ENCODE measurements around the gene TTLL11.
A peak's percentile ranks its signal among the peaks of the same experiment; 100 is the strongest.
"Not testable (repeated sequence)": the region's sequence is repeated elsewhere in the genome, so short reads cannot be mapped to it uniquely, and the experiment has no call there.

TTLL11 gene

GRCh38 chr9:122121391-122121790 is 28.3 kb upstream of the TTLL11 start:
- H3K9me3 ChIP-seq (ENCODE audit: control extremely low read depth in 1 of 5, control insufficient read depth in 4 of 5, insufficient read depth in 2 of 5, low read depth in 1 of 5, low read length in 4 of 5), result peaks cover 0 to 3% (median 0%) of the 10 kb centered on the region in 5 experiments
- H3K27me3 ChIP-seq (replicated peaks in 2 of 5; ENCODE audit: control insufficient read depth in 4 of 5, insufficient read depth in 5 of 5, low read length in 4 of 5), result peaks cover 0 to 12% (median 6%) of the 10 kb centered on the region in 5 experiments
- no peak overlapping the region for H3K4me3 ChIP-seq (ENCODE audit: control insufficient read depth in 1 of 7, extremely low read depth in 1 of 7, insufficient read depth in 4 of 7, low read depth in 2 of 7, low read length in 6 of 7)
- DNase-seq, result no peak
- no peaks in the 10 kb centered on the region for H3K36me3 ChIP-seq (ENCODE audit: control insufficient read depth in 4 of 4, insufficient read depth in 4 of 4, low read length in 3 of 4)
- peaks cover 0 to 14% (median 8%) of the 10 kb centered on the region in 4 experiments for H3K4me1 ChIP-seq (ENCODE audit: control extremely low read depth in 1 of 4, control insufficient read depth in 4 of 4, insufficient read depth in 4 of 4, low read length in 3 of 4)
- CTCF ChIA-PET, result interaction anchor here (0.7 to 13.7 kb wide), 12 partner anchors 11 to 694 kb away, joined by 3 to 277 read pairs (median 13); partner anchors contain the start of genes MRRF, RBM18 and TTLL11
- no peak overlapping the region for H3K27ac ChIP-seq (ENCODE audit: insufficient read depth in 1 of 2, low read depth in 1 of 2, low read length in 2 of 2, poor library complexity in 1 of 2, severe bottlenecking in 2 of 2)
- POLR2A ChIA-PET, result no interaction called here
- 90% methylated on average over 9 of the region's 10 CpGs for WGBS (ENCODE audit: insufficient coverage)

GRCh38 chr9:122120316-122121071 is 27.4 kb upstream of the TTLL11 start:
- CTCF ChIA-PET, result interaction anchor here (1.1 to 13.7 kb wide), 7 partner anchors 11 to 230 kb away, joined by 3 to 277 read pairs (median 21); partner anchors contain the start of genes MORN5, MRRF, NDUFA8 and RBM18
- WGBS (ENCODE audit: insufficient coverage), result 92% methylated on average over 7 of the region's 10 CpGs
- H3K4me1 ChIP-seq (ENCODE audit: control extremely low read depth in 1 of 4, control insufficient read depth in 4 of 4, insufficient read depth in 4 of 4, low read length in 3 of 4), result peaks cover 0 to 6% (median 5%) of the 10 kb centered on the region in 4 experiments

GRCh38 chr9:122119721-122120120 is 26.6 kb upstream of the TTLL11 start:
- Histone ChIP-seq H3K27me3 (replicated peaks in 2 of 5; ENCODE audit: control insufficient read depth in 4 of 5, insufficient read depth in 5 of 5, low read length in 4 of 5) (peaks cover 0 to 3% (median 0%) of the 10 kb centered on the region in 5 experiments), H3K9me3 (ENCODE audit: control extremely low read depth in 1 of 5, control insufficient read depth in 4 of 5, insufficient read depth in 2 of 5, low read depth in 1 of 5, low read length in 4 of 5) (peaks cover 0 to 3% (median 0%) of the 10 kb centered on the region in 5 experiments), H3K4me1 (ENCODE audit: control extremely low read depth in 1 of 4, control insufficient read depth in 4 of 4, insufficient read depth in 4 of 4, low read length in 3 of 4) (peaks cover 0 to 5% (median 4%) of the 10 kb centered on the region in 4 experiments), H3K36me3 (ENCODE audit: control insufficient read depth in 4 of 4, insufficient read depth in 4 of 4, low read length in 3 of 4) (no peaks in the 10 kb centered on the region), H3K4me3 (ENCODE audit: control insufficient read depth in 1 of 7, extremely low read depth in 1 of 7, insufficient read depth in 4 of 7, low read depth in 2 of 7, low read length in 6 of 7) (no peak overlapping the region), H3K27ac (ENCODE audit: insufficient read depth in 1 of 2, low read depth in 1 of 2, low read length in 2 of 2, poor library complexity in 1 of 2, severe bottlenecking in 2 of 2) (no peak overlapping the region)
- POLR2A ChIA-PET, result interaction anchor here (0.6 kb wide), 1 partner anchor 1230 kb away, joined by 3 read pairs; no protein-coding TSS in a partner anchor
- CTCF ChIA-PET, result interaction anchor here (1.1 to 13.7 kb wide), 7 partner anchors 10 to 231 kb away, joined by 3 to 277 read pairs (median 21); partner anchors contain the start of genes MORN5, MRRF, NDUFA8 and RBM18
- WGBS (ENCODE audit: insufficient coverage), result 98% methylated on average over 4 of the region's 5 CpGs
- DNase-seq, result no peak

More at GRCh38 chr9:122120316-122121071, 27.4 kb upstream of the TTLL11 start:
- Histone ChIP-seq H3K4me3 (ENCODE audit: control insufficient read depth in 1 of 7, extremely low read depth in 1 of 7, insufficient read depth in 4 of 7, low read depth in 2 of 7, low read length in 6 of 7) (no peak overlapping the region), H3K27ac (ENCODE audit: insufficient read depth in 1 of 2, low read depth in 1 of 2, low read length in 2 of 2, poor library complexity in 1 of 2, severe bottlenecking in 2 of 2) (no peak overlapping the region), H3K36me3 (ENCODE audit: control insufficient read depth in 4 of 4, insufficient read depth in 4 of 4, low read length in 3 of 4) (no peaks in the 10 kb centered on the region), H3K27me3 (replicated peaks in 2 of 5; ENCODE audit: control insufficient read depth in 4 of 5, insufficient read depth in 5 of 5, low read length in 4 of 5) (peaks cover 0 to 3% (median under 1%) of the 10 kb centered on the region in 5 experiments), H3K9me3 (ENCODE audit: control extremely low read depth in 1 of 5, control insufficient read depth in 4 of 5, insufficient read depth in 2 of 5, low read depth in 1 of 5, low read length in 4 of 5) (peaks cover 0 to 3% (median 0%) of the 10 kb centered on the region in 5 experiments)
- POLR2A ChIA-PET, result interaction anchor here (0.6 kb wide), 1 partner anchor 1231 kb away, joined by 3 read pairs; no protein-coding TSS in a partner anchor
- no peak for DNase-seq

GRCh38 chr9:122119166-122119521 is 26.0 kb upstream of the TTLL11 start:
- ChIA-PET POLR2A (interaction anchor here (0.6 kb wide), 2 partner anchors 306 to 660 kb away, joined by 3 read pairs; no protein-coding TSS in a partner anchor), CTCF (interaction anchor here (1.8 to 13.7 kb wide), 6 partner anchors 9 to 232 kb away, joined by 4 to 277 read pairs (median 48); partner anchors contain the start of genes MORN5, NDUFA8 and TTLL11)
- Histone ChIP-seq H3K36me3 (ENCODE audit: control insufficient read depth in 4 of 4, insufficient read depth in 4 of 4, low read length in 3 of 4) (no peaks in the 10 kb centered on the region), H3K27ac (ENCODE audit: insufficient read depth in 1 of 2, low read depth in 1 of 2, low read length in 2 of 2, poor library complexity in 1 of 2, severe bottlenecking in 2 of 2) (no peak overlapping the region), H3K9me3 (ENCODE audit: control extremely low read depth in 1 of 5, control insufficient read depth in 4 of 5, insufficient read depth in 2 of 5, low read depth in 1 of 5, low read length in 4 of 5) (peaks cover 0 to 3% (median 0%) of the 10 kb centered on the region in 5 experiments), H3K4me1 (ENCODE audit: control extremely low read depth in 1 of 4, control insufficient read depth in 4 of 4, insufficient read depth in 4 of 4, low read length in 3 of 4) (peaks cover 0 to 5% (median 4%) of the 10 kb centered on the region in 4 experiments), H3K27me3 (replicated peaks in 2 of 5; ENCODE audit: control insufficient read depth in 4 of 5, insufficient read depth in 5 of 5, low read length in 4 of 5) (peaks cover 0 to 3% (median 0%) of the 10 kb centered on the region in 5 experiments), H3K4me3 (ENCODE audit: control insufficient read depth in 1 of 7, extremely low read depth in 1 of 7, insufficient read depth in 4 of 7, low read depth in 2 of 7, low read length in 6 of 7) (no peak overlapping the region)
- no peak for DNase-seq
- 98% methylated on average over 8 of the region's 13 CpGs for WGBS (ENCODE audit: insufficient coverage)

GRCh38 chr9:122118343-122119165 is 25.4 kb upstream of the TTLL11 start:
- ChIA-PET POLR2A (interaction anchor here (0.6 kb wide), 2 partner anchors 307 to 660 kb away, joined by 3 read pairs; no protein-coding TSS in a partner anchor), CTCF (interaction anchor here (1.8 to 13.7 kb wide), 4 partner anchors 17 to 232 kb away, joined by 4 to 277 read pairs (median 123); partner anchors contain the start of gene TTLL11)
- no peak overlapping the region for H3K27ac ChIP-seq (ENCODE audit: insufficient read depth in 1 of 2, low read depth in 1 of 2, low read length in 2 of 2, poor library complexity in 1 of 2, severe bottlenecking in 2 of 2)
- peaks cover 0 to 3% (median 0%) of the 10 kb centered on the region in 5 experiments for H3K27me3 ChIP-seq (replicated peaks in 2 of 5; ENCODE audit: control insufficient read depth in 4 of 5, insufficient read depth in 5 of 5, low read length in 4 of 5)
- no peak overlapping the region for H3K4me3 ChIP-seq (ENCODE audit: control insufficient read depth in 1 of 7, extremely low read depth in 1 of 7, insufficient read depth in 4 of 7, low read depth in 2 of 7, low read length in 6 of 7)
- no peaks in the 10 kb centered on the region for H3K36me3 ChIP-seq (ENCODE audit: control insufficient read depth in 4 of 4, insufficient read depth in 4 of 4, low read length in 3 of 4)
- DNase-seq, result no peak
- H3K4me1 ChIP-seq (ENCODE audit: control extremely low read depth in 1 of 4, control insufficient read depth in 4 of 4, insufficient read depth in 4 of 4, low read length in 3 of 4), result peaks cover 0 to 5% (median 4%) of the 10 kb centered on the region in 4 experiments
- H3K9me3 ChIP-seq (ENCODE audit: control extremely low read depth in 1 of 5, control insufficient read depth in 4 of 5, insufficient read depth in 2 of 5, low read depth in 1 of 5, low read length in 4 of 5), result peaks cover 0 to 3% (median 0%) of the 10 kb centered on the region in 5 experiments
- no CpG with 5 or more reads among the region's 5 CpGs for WGBS (ENCODE audit: insufficient coverage)

GRCh38 chr9:122117241-122117640 is 24.1 kb upstream of the TTLL11 start:
- H3K4me3 ChIP-seq (ENCODE audit: control insufficient read depth in 1 of 7, extremely low read depth in 1 of 7, insufficient read depth in 4 of 7, low read depth in 2 of 7, low read length in 6 of 7); H3K27me3 ChIP-seq (replicated peaks in 2 of 5; ENCODE audit: control insufficient read depth in 4 of 5, insufficient read depth in 5 of 5, low read length in 4 of 5); H3K9me3 ChIP-seq (ENCODE audit: control extremely low read depth in 1 of 5, control insufficient read depth in 4 of 5, insufficient read depth in 2 of 5, low read depth in 1 of 5, low read length in 4 of 5); H3K27ac ChIP-seq (ENCODE audit: insufficient read depth in 1 of 2, low read depth in 1 of 2, low read length in 2 of 2, poor library complexity in 1 of 2, severe bottlenecking in 2 of 2); H3K4me1 ChIP-seq (ENCODE audit: control extremely low read depth in 1 of 4, control insufficient read depth in 4 of 4, insufficient read depth in 4 of 4, low read length in 3 of 4); H3K36me3 ChIP-seq (ENCODE audit: control insufficient read depth in 4 of 4, insufficient read depth in 4 of 4, low read length in 3 of 4): not testable (repeated sequence)
- 93% methylated on average over 4 of the region's 9 CpGs for WGBS (ENCODE audit: insufficient coverage)
- peak in 2 of 3 donors; percentile 73 to 87 for DNase-seq
- ChIA-PET CTCF (interaction anchor here (1.1 to 13.7 kb wide), 4 partner anchors 8 to 704 kb away, joined by 3 to 225 read pairs (median 12); partner anchors contain the start of gene TTLL11), POLR2A (interaction anchor here (0.6 kb wide), 1 partner anchor 484 kb away, joined by 3 read pairs; no protein-coding TSS in a partner anchor)

Measured in common myeloid progenitor, CD34-positive (primary cell).